GM19043 (cell line): ENCODE data around the gene ZFP92.

Experiments
- ATAC-seq: cut with Tn5 transposase; IDR thresholded peaks from one replicate; pipeline ENCODE4 v1.9.1; 2021; ENCODE audit warnings: low read depth; ENCODE audit not compliant: unreplicated experiment

The ZFP92 gene

GRCh38 chrX:153433781-153434285 lies 22.6 kb downstream of the ZFP92 start:
- no peak for ATAC-seq

GRCh38 chrX:153434801-153435200 lies 23.5 kb downstream of the ZFP92 start:
- ATAC-seq: no peak

GRCh38 chrX:153435845-153436244 lies 24.6 kb downstream of the ZFP92 start:
- ATAC-seq: no peak

GRCh38 chrX:153438532-153438931 lies 27.3 kb downstream of the ZFP92 start:
- ATAC-seq: no peak

GRCh38 chrX:153439977-153440376 lies 28.7 kb downstream of the ZFP92 start:
- no peak for ATAC-seq

GRCh38 chrX:153440556-153441135 lies 29.4 kb downstream of the ZFP92 start:
- ATAC-seq: no peak

- ATAC-seq: no peak
Observed at GRCh38 chrX:153441296-153441695, 30.0 kb downstream of the ZFP92 start.

GRCh38 chrX:153441981-153442380 lies 30.7 kb downstream of the ZFP92 start:
- ATAC-seq: no peak

- ATAC-seq: no peak
Observed at GRCh38 chrX:153442463-153442862, 31.2 kb downstream of the ZFP92 start.

- no peak for ATAC-seq
Observed at GRCh38 chrX:153443476-153444332, 32.4 kb downstream of the ZFP92 start.

- ATAC-seq: no peak
Observed at GRCh38 chrX:153444333-153445011, 33.2 kb downstream of the ZFP92 start.

GRCh38 chrX:153445106-153445855 lies 34.0 kb downstream of the ZFP92 start:
- no peak for ATAC-seq

GRCh38 chrX:153445856-153446635 lies 34.8 kb downstream of the ZFP92 start, which contains the start of gene TREX2:
TREX2 (minus strand) TSS chrX:153446056; CDS start chrX:153445430, 626 bp downstream.
- ATAC-seq: no peak

GRCh38 chrX:153446636-153446936 lies 35.3 kb downstream of the ZFP92 start:
- ATAC-seq: no peak

- ATAC-seq: no peak
Observed at GRCh38 chrX:153446950-153447580, 35.8 kb downstream of the ZFP92 start.

GRCh38 chrX:153447581-153447960 lies 36.3 kb downstream of the ZFP92 start:
- no peak for ATAC-seq

GRCh38 chrX:153448556-153449367 lies 37.5 kb downstream of the ZFP92 start:
- ATAC-seq: no peak

GRCh38 chrX:153449368-153450113 lies 38.3 kb downstream of the ZFP92 start:
- no peak for ATAC-seq
